ENCODE measurements around the gene OR13D1. TPM values are rescaled to one million over a fixed set of nuclear protein-coding genes. Genes with fewer than 3 reads are reported as not detected.

Gene OR13D1
- total RNA-seq, 1 experiment from 2014 or later, result not detected

GRCh38 chr9:104711604-104712003 is 17.3 kb downstream of the OR13D1 start:
- POLR2A ChIA-PET, result no interaction called here
- RAD21 ChIA-PET (ENCODE audit: low non-redundant PET in 1 of 2, low total read pairs in 2 of 2, uncharacterized antibody in 2 of 2, unreplicated experiment in 2 of 2), result no interaction called here
- H3K4me1 ChIP-seq (ENCODE audit: control insufficient read depth in 1 of 2, insufficient read depth in 2 of 2, low read length in 2 of 2), result no peaks in the 10 kb centered on the region
- CTCF ChIA-PET, result no interaction called here
- H3K9me3 ChIP-seq (ENCODE audit: control insufficient read depth in 1 of 2, insufficient read depth in 1 of 2, low read depth in 1 of 2, low read length in 2 of 2), result no peaks in the 10 kb centered on the region
- no peaks in the 10 kb centered on the region for H3K79me2 ChIP-seq (ENCODE audit: insufficient read depth, low read length)
- no peak for TF ChIP-seq ELF1 (IDR thresholded peaks at IDR 0.05; ENCODE audit: borderline replicate concordance, low read depth)
- TF ChIP-seq EZH2 (IDR thresholded peaks at IDR 0.05), result no peak
- no peak for TF ChIP-seq RAD21 (IDR thresholded peaks at IDR 0.05; ENCODE audit: low read depth)
- TF ChIP-seq ZFX (IDR thresholded peaks at IDR 0.05), result no peak
- no TSS peak for BruUV-seq (replicated peaks)
- ATAC-seq, result no peak
- H4K20me1 ChIP-seq (ENCODE audit: insufficient read depth), result no peaks in the 10 kb centered on the region
- H3K27me3 ChIP-seq (ENCODE audit: insufficient read depth, low read length), result peaks cover 22% of the 10 kb centered on the region
- no peak for DNase-seq (ENCODE audit: low read depth, low spot score)
- intact Hi-C loops (cut with micrococcal nuclease), result no loop called here
- no peak overlapping the region for H3K27ac ChIP-seq (ENCODE audit: low read depth, low read length)
- H3K9ac ChIP-seq (ENCODE audit: low read length), result no peak overlapping the region
- H3K9me2 ChIP-seq (ENCODE audit: insufficient read depth), result no peaks in the 10 kb centered on the region
- H3K4me2 ChIP-seq (ENCODE audit: low read length), result no peak overlapping the region
- H3K36me3 ChIP-seq (ENCODE audit: control insufficient read depth in 1 of 2, insufficient read depth in 2 of 2, low read length in 2 of 2), result no peaks in the 10 kb centered on the region
- H3K4me3 ChIP-seq (replicated peaks in 1 of 2; ENCODE audit: low read depth in 1 of 2, low read length in 2 of 2), result no peak overlapping the region
- H2AFZ ChIP-seq (ENCODE audit: low read depth, low read length, poor library complexity, severe bottlenecking), result no peak overlapping the region

GRCh38 chr9:104725014-104725413 is 30.7 kb downstream of the OR13D1 start:
- no peaks in the 10 kb centered on the region for H3K4me1 ChIP-seq (ENCODE audit: control insufficient read depth in 1 of 2, insufficient read depth in 2 of 2, low read length in 2 of 2)
- DNase-seq (ENCODE audit: low read depth, low spot score), result no peak
- H2AFZ ChIP-seq (ENCODE audit: low read depth, low read length, poor library complexity, severe bottlenecking), result no peak overlapping the region
- H3K36me3 ChIP-seq (ENCODE audit: control insufficient read depth in 1 of 2, insufficient read depth in 2 of 2, low read length in 2 of 2), result no peaks in the 10 kb centered on the region
- H4K20me1 ChIP-seq (ENCODE audit: insufficient read depth), result no peaks in the 10 kb centered on the region
- no peak overlapping the region for H3K9ac ChIP-seq (ENCODE audit: low read length)
- H3K9me2 ChIP-seq (ENCODE audit: insufficient read depth), result no peaks in the 10 kb centered on the region
- ATAC-seq, result no peak
- no peak overlapping the region for H3K4me2 ChIP-seq (ENCODE audit: low read length)
- TF ChIP-seq CTCF (IDR thresholded peaks at IDR 0.05 in 2 of 3, conservative IDR thresholded peaks at IDR 0.05 in 1 of 3; ENCODE audit: borderline replicate concordance in 1 of 3, insufficient read depth in 1 of 3, low read depth in 2 of 3, low read length in 2 of 3) (no peak), ZNF274 (IDR thresholded peaks at IDR 0.05; ENCODE audit: low read depth, low read length) (no peak), ELF1 (IDR thresholded peaks at IDR 0.05; ENCODE audit: borderline replicate concordance, low read depth) (no peak), ZFX (IDR thresholded peaks at IDR 0.05) (no peak), SIN3A (IDR thresholded peaks at IDR 0.05; ENCODE audit: low read depth) (no peak), FOSL1 (IDR thresholded peaks at IDR 0.05; ENCODE audit: low read depth) (no peak), REST (IDR thresholded peaks at IDR 0.05; ENCODE audit: low read depth) (no peak), SRF (IDR thresholded peaks at IDR 0.05; ENCODE audit: low read depth) (no peak), EZH2 (IDR thresholded peaks at IDR 0.05) (no peak), RAD21 (IDR thresholded peaks at IDR 0.05; ENCODE audit: low read depth) (no peak), CBX3 (IDR thresholded peaks at IDR 0.05; ENCODE audit: low read depth) (no peak), YY1 (IDR thresholded peaks at IDR 0.05; ENCODE audit: extremely low read depth, insufficient replicate concordance, low read depth, low read length) (no peak), MAX (IDR thresholded peaks at IDR 0.05) (no peak)
- ChIA-PET RAD21 (ENCODE audit: low non-redundant PET in 1 of 2, low total read pairs in 2 of 2, uncharacterized antibody in 2 of 2, unreplicated experiment in 2 of 2) (no interaction called here), CTCF (no interaction called here), POLR2A (no interaction called here)
- no TSS peak for BruUV-seq (replicated peaks)
- intact Hi-C loops (cut with micrococcal nuclease), result no loop called here
- no peaks in the 10 kb centered on the region for H3K9me3 ChIP-seq (ENCODE audit: control insufficient read depth in 1 of 2, insufficient read depth in 1 of 2, low read depth in 1 of 2, low read length in 2 of 2)
- no peaks in the 10 kb centered on the region for H3K79me2 ChIP-seq (ENCODE audit: insufficient read depth, low read length)
- H3K27ac ChIP-seq (ENCODE audit: low read depth, low read length), result no peak overlapping the region
- peaks cover 4% of the 10 kb centered on the region; the same call in 1 of the 2 replicates for H3K27me3 ChIP-seq (ENCODE audit: insufficient read depth, low read length)
- H3K4me3 ChIP-seq (replicated peaks in 1 of 2; ENCODE audit: low read depth in 1 of 2, low read length in 2 of 2), result no peak overlapping the region
